RWPE1 (cell line): ENCODE data around the gene SAMHD1.
"Not testable (repeated sequence)": the region's sequence is repeated elsewhere in the genome, so short reads cannot be mapped to it uniquely, and the experiment has no call there.

Experiments
- CTCF ChIA-PET: fragments of 350-600 bp; sonication (Branson Sonifier 250); formaldehyde crosslinking; extraction: SDS; loops from one replicate; lab custom pipeline; 2021; lab: Yijun Ruan, JAX
- POLR2A ChIA-PET: fragments of 400-600 bp; formaldehyde crosslinking; extraction: SDS; loops from one replicate; lab custom pipeline; 2020; ENCODE audit warnings: antibody characterized with exemption; ENCODE audit not compliant: low non-redundant PET; lab: Yijun Ruan, JAX
- DNase-seq: peaks from one replicate; pipeline ENCODE4 v3.0.0; 2012; ENCODE audit warnings: low spot score
- H3K27ac ChIP-seq: fragments of 450-650 bp; 2 replicates; pipeline ENCODE4 v1.5.1; 2017
- TF ChIP-seq, protein P1 (sequence below): fragments of 450-650 bp; conservative IDR thresholded peaks from 2 replicates; pipeline ENCODE4 v1.5.1; 2017; ENCODE audit warnings: low read depth, mild to moderate bottlenecking

SAMHD1 gene

DNA sequence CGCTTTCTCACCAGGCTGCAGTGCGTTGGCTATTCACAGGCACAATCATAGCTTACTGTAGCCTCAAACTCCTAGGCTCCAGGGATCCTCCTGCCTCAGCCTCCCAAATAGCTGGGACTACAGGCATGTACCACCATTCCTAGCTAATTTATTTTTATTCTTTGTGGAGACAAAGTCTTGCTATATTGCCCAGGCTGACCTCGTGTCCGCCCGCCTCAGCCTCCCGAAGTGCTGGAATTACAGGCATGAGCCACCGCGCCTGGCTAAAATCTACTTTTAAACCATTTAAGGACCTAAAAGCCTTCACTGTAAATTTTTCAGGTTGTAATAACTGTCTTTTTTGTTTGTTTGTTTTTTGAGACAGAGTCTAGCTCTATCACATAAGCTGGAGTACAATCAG is 15.2 kb downstream of the SAMHD1 start:
- CTCF ChIA-PET, result interaction anchor here (0.5 kb wide), 1 partner anchor 191 kb away, joined by 5 read pairs; no protein-coding TSS in a partner anchor
- no peak overlapping the region for H3K27ac ChIP-seq
- DNase-seq, result no peak
- POLR2A ChIA-PET, result no interaction called here
- TF ChIP-seq, protein P1, sequence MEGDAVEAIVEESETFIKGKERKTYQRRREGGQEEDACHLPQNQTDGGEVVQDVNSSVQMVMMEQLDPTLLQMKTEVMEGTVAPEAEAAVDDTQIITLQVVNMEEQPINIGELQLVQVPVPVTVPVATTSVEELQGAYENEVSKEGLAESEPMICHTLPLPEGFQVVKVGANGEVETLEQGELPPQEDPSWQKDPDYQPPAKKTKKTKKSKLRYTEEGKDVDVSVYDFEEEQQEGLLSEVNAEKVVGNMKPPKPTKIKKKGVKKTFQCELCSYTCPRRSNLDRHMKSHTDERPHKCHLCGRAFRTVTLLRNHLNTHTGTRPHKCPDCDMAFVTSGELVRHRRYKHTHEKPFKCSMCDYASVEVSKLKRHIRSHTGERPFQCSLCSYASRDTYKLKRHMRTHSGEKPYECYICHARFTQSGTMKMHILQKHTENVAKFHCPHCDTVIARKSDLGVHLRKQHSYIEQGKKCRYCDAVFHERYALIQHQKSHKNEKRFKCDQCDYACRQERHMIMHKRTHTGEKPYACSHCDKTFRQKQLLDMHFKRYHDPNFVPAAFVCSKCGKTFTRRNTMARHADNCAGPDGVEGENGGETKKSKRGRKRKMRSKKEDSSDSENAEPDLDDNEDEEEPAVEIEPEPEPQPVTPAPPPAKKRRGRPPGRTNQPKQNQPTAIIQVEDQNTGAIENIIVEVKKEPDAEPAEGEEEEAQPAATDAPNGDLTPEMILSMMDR, result no peak

DNA sequence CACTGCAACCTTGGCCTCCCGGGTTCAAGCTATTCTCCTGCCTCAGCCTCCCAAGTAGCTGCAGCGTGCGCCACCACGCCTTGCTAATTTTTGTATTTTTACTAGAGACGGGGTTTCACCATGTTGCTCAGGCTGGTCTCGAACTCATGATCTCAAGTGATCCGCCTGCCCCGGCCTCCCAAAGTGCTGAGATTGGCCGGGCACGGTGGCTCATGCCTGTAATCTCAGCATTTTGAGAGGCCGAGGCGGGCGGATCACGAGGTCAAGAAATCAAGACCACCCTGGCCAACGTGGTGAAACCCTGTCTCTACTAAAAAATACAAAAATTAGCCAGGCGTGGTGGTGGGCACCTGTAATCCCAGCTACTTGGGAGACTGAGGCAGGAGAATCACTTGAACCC is 17.9 kb downstream of the SAMHD1 start:
- H3K27ac ChIP-seq, POLR2A ChIA-PET, DNase-seq: not testable (repeated sequence)
- CTCF ChIA-PET, result interaction anchor here (0.7 kb wide), 1 partner anchor 13 kb away, joined by 4 read pairs; no protein-coding TSS in a partner anchor

DNA sequence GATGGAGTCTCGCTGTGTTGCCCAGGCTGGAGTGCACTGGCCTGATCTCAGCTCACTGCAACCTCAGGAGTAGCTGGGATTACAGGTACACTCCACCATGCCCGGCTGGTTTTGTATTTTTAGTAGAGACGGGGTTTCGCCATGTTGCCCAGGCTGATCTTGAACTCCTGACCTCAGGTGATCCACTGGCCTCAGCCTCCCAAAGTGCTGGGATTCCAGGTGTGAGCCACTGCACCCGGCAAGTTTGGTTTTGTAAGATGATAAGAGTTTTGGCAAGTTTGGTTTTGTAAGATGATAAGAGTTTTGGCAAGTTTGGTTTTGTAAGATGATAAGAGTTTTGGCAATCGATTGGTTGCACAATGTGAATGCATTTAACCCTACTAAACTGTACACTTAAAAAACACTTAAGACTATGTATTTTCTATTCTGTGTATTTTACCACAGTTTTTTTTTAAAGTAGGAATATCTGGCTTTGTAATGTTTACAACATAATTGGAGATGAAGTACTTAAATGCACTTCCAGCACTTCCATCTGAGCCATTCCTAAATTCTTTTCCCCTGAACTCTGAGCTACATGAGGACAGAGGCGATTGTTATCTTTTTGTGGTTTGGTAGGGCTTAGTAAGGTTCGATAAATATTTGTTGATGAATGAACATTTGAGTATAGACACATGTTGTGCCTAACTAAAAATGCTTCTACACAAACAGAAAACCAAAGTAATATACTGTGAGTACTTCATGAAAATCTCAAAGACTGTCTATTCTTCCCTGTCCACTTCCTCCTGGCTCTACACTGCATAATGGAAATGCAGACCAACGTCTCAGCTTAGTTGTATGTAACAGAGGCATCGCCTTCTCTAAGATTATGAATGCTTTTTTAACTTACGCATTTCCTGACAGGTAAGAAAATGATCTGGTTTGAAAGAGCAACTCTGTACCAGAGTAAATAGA is 18.8 kb downstream of the SAMHD1 start:
- H3K27ac ChIP-seq, result no peak overlapping the region
- TF ChIP-seq, protein P1, result no peak
- ChIA-PET CTCF (interaction anchor here (0.6 to 0.7 kb wide), 3 partner anchors 9 to 13 kb away, joined by 3 to 4 read pairs (median 4); no protein-coding TSS in a partner anchor), POLR2A (no interaction called here)
- no peak for DNase-seq

DNA sequence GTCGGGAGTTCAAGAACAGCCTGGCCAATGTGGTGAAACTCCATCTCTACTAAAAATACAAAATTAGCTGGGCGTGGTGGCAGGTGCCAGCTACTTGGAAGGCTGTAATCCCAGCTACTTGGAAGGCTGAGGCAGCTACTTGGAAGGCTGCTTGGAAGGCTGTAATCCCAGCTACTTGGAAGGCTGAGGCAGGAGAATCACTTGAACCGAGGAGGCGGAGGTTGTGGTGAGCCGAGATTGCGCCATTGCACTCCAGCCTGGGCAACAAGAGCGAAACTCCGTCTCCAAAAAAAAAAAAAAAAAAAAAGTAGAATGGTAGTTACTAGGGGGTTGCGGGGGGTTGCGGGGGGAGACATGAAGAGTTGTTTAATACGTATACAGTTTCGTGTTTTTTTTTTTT is 19.4 kb downstream of the SAMHD1 start:
- CTCF ChIA-PET, H3K27ac ChIP-seq, DNase-seq, POLR2A ChIA-PET: not testable (repeated sequence)

DNA sequence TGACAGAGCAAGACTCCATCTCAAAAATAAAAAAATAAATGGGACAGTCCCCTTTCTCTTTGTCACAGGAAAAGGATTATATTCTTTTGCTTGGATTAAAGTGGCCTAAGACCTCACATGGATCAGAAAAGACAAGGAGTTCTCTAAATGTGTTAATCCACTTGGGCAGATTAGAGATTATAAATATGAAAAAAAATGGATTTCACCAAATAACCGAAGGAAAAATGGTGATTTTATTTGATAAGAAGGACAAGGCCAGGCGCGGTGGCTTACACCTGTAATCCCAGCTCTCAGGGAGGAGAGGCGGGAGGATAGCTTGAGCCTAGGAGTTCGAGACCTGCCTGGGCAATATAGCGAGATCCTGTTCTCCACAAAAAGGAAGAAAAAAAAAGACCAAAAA is 21.8 kb downstream of the SAMHD1 start:
- TF ChIP-seq, protein P1, result no peak
- POLR2A ChIA-PET, result no interaction called here

DNA sequence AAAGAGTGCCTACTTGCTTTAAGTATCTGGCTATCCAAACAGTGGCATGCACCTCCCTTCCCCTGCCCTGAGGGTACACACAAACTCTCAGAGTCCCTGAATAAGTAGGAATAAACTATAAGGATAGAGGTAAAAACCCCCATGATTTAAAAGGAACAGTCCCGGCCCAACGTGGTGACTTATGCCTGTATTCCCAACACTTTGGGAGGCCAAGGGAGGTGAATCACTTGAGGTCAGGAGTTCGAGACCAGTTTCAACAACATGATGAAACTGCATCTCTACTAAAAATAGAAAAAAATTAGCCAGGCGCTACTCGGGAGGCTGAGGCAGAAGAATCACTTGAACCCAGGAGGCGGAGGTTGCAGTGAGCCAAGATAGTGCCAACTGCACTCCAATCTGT is 22.2 kb downstream of the SAMHD1 start:
- ChIA-PET POLR2A (no interaction called here), CTCF (no interaction called here)
- DNase-seq, result no peak
- TF ChIP-seq, protein P1, result no peak
- no peak overlapping the region for H3K27ac ChIP-seq

More for the DNA sequence above, 21.8 kb downstream of the SAMHD1 start:
- no peak overlapping the region for H3K27ac ChIP-seq
- no peak for DNase-seq
- CTCF ChIA-PET, result interaction anchor here (2.1 kb wide), 1 partner anchor 10 kb away, joined by 9 read pairs; no protein-coding TSS in a partner anchor

DNA sequence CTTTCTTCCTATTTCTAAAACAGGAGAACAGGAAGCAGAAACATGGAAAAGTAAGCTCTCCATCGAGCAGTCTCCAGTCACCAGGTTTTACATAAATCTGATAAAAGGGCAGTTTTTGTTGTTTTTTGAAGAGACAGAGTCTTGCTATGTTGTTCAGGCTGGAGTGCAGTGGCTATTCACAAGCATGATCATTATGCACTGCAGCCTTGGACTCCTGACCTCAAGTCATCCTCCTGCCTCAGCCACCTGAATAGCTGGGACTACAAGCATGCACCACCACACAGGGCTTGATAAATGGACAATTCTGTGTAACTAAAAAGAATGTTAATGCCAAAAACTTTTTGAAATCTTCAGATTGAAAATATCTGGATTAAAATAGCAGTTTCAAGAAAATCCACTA is 23.8 kb downstream of the SAMHD1 start:
- no peak for DNase-seq
- POLR2A ChIA-PET, result no interaction called here
- CTCF ChIA-PET, result interaction anchor here (0.7 kb wide), 2 partner anchors 9 to 127 kb away, joined by 3 to 5 read pairs; no protein-coding TSS in a partner anchor
- TF ChIP-seq, protein P1, result no peak
- H3K27ac ChIP-seq, result no peak overlapping the region
